Activated CD8-positive, alpha-beta memory T cell treated with anti-CD3 and anti-CD28 coated beads, Interleukin-2, amount 50 U/mL, for 1 hour (primary cell): ENCODE measurements around the gene KCNH4.
"Not testable (repeated sequence)": the region's sequence is repeated elsewhere in the genome, so short reads cannot be mapped to it uniquely, and the experiment has no call there.

ENCODE experiments used
- DNase-seq: peaks from one replicate; pipeline ENCODE4 v3.0.0-alpha.2; 2020; ENCODE audit errors: extremely low read depth

The KCNH4 gene

DNA sequence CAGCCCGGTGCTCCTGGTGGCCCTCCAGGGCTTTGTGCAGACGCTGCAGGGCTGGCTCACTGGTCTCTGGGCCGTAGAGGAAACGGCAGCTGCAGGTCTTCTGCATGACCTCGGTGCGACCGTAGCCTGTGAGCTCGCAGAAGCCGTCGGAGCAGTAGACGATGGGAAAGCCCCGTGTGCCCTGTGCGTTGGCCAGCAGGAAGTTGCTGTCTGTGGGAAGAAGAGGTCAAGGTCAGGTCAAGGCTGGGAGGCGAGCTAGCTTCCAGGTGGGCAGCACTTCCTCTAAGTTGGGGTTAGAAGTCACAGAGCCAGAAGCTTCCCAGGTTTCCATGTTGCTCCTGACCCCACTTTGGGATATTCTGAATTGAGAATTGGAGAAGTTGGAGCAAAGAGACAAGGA is 2.1 kb downstream of the KCNH4 start:
- DNase-seq, result no peak

DNA sequence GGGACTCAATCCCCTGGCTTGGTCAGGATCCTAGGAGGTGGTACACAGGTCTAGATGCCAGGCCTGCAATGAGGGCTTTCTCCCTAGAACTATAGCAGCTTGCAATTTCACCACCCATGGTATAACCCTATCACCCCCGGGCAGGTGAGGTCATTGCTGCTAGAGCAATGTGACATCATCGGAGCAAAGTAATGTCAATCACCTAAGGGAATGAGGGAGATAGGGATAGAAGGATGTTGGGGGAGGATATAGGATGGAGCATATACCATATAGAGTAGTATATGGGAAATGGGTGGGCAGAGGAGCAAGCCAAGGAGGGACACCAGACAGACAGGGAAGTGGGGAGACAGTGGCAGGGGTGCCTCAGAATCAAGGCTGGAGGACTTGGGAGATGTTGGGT is 3.3 kb downstream of the KCNH4 start:
- no peak for DNase-seq

DNA sequence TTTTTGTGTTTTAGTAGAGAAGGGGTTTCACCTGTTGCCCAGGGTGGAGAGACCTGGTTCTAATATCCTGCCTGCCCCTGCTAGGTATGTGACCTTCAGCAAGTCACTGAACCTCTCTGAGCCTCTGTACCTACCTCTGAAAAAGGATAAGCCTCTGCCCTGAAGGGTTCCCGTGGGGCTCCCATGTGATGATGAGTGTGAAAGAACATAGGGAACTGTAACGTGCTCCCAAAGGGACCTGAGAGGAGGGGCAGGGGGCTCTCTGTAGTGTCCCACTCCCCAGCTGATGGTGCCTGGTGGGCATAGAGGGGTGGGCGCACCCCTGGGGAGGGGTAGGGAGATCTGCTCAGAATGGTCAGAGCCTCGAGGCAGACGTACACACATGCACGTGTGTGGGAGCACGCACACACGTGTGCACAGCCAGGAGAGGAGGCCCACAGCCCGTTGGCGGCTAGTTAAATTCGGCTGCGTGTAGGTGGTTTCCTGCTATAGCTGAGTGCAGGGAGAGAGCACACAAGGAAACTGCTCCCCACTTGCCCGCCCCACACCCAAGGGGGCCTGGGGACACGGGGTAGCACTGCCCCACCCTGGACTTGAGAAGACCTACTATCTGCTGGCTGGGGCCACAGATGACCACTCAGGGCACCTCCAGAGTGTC is 6.7 kb downstream of the KCNH4 start:
- no peak for DNase-seq

DNA sequence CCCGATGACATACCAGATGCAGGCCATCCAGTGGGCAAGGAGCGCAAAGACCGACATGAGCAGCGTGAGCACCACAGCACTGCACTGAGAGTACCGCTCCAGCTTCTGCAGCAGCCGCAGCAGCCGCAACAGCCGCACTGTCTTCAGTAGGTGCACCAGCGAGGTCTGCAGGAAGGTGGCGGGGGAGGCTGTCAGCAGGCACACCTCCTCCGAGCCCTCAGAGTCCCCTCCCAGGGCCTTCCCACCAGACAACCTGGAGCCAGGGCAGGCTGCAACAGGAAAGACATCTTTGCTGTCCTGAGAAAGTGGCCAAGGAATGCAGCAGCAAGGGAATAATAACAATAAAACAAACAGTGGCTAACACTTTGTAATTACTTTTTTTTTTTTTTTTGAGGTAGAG is 9.1 kb downstream of the KCNH4 start:
- DNase-seq, result no peak

DNA sequence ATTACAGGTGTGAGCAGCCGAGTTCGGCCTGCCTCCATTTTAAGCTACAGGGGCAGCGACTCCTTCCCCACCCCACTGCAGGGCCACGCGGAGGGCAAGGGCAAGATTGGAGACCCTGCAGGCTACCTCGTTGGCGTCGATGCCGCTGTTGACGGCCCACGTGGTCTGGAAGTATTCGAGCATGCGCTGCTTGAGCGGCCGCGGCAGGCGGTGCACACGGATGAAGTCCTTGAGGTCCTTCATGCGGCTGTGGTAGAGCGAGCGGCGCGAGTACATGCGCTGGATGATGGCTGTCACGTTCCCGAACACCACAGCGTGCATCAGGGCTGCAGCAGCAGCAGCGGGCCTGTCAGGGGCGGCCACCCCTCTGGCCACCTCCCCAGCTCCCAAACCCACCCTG is 11.6 kb downstream of the KCNH4 start:
- DNase-seq, result no peak

DNA sequence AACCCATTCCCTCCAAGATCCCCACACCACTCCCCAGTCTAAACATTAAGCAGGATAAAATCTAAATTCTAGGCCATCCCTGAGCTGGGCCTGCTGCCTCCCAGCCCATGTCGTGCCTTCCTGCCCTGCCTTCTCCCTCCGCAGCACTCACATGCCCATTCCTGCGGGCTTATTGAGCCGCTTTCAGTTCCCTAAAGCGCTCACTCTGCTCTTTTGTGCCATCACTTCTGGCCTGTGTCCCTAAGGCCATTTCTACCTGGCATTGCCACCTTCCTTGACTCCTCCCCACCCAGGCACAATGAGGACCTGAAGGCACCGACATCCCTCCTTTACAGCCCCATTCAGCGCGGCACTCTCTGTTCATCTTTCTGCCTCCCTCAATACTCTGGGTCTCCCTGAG is 13.1 kb downstream of the KCNH4 start:
- DNase-seq, result no peak

DNA sequence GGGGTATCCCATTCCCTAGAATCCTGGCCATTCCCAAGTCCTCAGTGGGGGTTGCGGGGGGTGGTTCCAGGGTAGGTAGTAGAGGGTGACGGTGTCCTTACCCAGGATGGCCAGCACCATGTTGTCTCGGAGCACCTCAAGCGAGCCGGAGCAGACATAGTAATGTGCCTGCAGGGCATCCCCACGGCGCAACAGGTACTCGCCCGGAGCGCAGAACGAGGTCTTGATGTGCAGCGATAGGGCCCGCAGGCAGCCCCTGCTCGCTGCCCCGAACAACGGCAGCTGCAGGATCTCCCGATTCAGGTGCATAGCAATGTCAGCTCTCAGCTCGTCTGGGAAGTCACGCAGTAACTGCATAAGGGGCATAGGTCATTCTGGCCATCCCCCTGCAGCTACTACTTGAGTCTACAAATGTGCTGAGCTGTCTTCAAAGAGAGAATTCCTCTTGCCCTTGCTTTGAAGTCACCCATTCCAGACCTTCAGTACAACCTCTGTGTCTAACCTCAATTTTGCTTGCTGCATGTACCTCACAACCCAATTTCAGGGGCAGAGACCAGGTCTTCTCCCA is 14.7 kb downstream of the KCNH4 start:
- DNase-seq, result no peak

DNA sequence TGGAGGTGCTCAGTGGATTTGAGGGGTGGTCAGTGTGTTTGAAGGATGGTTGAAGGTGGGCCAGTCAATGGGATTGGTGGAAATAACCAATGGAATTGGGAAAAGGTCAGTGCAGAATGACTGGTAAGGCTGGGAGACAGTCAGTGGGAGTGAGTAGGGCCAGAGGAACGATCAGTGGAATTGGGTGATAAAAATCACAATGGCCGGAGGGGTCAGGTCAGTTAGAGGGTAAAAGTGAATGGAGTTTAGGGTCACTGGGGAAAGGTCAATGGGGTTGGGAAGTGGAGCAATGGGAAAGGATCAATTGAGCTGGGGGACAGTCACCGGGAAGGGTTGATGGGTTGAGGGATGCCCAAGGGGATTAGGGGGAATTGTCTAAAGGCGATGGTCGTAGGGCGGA is 15.2 kb downstream of the KCNH4 start:
- no peak for DNase-seq

DNA sequence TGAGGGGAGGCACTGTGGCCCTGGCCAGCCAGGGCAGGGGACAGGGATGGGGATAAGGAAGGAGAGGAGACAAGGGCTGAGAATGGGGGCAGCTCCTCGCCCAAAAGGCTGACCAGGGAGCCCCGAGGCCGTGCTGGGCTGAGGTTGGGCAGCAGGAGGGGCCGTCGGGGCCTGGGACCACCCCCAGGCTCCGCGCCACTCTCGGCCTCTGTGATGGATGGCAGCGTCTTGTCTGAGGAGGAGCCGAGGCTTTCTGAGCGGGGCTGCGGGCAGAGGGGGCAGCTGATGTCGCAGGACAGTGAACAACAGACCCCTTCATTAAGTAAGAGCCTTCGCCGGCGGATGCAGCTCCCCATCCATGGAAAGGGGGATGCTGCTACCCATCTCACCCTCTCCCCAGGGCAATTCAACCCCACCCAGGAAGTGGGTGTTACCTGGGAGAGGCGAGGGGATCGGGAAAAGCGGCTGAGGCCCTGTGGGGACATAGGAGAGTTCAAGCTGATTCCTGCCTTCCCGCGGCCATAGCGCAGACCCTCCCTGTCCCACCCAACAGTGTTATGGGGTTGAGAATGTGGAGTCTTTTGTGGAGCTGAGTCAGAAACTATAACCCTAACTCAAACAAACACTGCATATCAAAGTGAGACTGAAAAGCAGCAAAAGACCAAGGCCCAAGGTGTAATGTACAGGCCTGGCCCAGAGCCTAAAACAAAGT is 17.1 kb downstream of the KCNH4 start:
- no peak for DNase-seq

DNA sequence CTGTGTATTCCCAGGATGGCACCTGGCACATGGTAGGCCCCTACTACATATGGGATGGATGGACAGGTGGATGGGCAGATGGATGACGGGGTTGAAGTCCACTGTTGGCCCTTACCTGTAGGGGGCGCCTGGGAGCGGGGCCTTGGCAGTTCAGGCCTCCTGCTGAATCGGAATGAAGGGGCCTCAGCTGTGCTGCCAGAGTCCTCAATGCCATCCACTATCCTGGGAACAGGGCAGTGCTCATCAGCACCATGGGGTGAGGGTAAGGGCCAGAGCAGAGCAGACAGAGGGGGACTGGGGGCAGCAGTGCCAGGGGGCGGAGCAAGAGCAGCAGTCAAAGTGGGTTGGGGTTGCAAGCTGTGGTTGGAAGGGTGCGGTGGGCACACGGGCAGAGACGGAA is 17.8 kb downstream of the KCNH4 start:
- no peak for DNase-seq

DNA sequence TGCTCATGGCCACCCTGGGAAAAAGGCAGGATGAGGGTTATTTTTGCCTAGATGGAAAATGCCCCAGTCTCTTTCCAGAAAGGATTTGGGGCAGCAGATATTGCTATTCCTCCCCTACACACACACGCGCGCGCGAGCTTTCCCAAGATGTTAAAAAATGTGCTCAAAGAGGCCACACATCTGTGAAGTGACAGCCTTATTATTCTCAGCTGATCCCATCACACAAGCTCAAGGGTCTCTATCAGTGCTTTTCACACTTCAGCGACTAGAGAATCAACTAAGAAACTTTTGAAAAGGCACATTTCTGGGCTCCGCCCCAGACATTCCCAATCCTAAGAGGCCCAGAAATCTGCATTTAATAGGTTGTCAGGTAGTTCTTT is 20.4 kb downstream of the KCNH4 start:
- DNase-seq, result no peak

DNA sequence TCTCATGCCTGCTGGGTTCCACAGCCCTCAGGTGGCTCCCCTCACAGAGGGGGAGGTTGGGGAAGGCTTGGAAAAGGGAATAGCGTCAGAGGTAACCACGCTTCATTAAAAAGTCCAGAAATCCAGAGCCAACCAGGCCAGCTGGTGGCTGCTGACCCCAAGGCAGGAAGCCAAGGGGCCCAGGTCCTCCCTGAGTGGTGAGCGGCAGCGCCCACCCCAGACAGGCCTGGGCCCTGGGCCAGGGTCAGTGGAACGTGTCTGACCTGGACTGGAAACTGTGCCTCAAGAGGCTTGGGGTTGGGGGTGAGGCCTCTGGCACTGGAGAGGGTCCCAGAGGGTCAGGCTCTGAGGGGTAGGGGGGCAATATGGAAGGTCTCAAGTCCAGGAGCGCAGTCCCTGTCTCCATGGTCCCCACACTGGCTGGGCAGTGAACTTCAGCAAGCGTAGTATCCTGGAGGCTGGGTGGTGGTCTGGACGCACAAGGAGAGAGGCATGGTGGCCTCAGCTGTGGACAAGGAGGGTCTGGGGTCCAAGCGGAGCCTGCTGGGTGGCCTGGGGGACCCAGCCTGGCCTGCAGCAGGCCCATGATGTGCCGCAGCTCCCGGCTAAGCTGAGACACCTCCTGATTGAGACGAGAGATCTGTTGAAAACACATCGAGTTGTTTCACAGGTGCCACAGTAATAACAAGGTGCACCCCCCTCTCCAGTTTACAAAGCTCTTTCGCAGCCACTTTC is 21.0 kb downstream of the KCNH4 start:
- DNase-seq, result no peak

DNA sequence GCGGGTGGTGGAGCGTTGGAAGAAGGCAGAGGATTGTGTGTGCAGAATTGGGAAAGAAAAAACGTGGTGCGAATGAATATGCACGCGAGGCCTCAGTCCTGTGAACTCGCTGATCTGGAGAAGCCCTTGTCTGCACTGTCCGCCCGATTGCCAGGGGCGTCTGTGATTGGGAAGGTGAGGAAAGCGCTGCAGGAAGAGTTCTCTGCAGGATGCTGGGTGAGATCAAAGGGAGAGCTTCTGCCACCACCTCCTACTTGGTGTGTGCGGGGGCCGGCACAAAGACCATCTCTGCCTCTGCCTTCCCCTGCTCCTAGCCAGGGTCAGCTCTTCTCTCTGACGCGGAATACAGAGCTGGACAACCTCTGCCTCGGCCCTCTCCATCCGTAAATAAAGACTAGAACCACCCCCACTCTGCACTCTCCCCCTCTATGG is 25.3 kb downstream of the KCNH4 start:
- no peak for DNase-seq

DNA sequence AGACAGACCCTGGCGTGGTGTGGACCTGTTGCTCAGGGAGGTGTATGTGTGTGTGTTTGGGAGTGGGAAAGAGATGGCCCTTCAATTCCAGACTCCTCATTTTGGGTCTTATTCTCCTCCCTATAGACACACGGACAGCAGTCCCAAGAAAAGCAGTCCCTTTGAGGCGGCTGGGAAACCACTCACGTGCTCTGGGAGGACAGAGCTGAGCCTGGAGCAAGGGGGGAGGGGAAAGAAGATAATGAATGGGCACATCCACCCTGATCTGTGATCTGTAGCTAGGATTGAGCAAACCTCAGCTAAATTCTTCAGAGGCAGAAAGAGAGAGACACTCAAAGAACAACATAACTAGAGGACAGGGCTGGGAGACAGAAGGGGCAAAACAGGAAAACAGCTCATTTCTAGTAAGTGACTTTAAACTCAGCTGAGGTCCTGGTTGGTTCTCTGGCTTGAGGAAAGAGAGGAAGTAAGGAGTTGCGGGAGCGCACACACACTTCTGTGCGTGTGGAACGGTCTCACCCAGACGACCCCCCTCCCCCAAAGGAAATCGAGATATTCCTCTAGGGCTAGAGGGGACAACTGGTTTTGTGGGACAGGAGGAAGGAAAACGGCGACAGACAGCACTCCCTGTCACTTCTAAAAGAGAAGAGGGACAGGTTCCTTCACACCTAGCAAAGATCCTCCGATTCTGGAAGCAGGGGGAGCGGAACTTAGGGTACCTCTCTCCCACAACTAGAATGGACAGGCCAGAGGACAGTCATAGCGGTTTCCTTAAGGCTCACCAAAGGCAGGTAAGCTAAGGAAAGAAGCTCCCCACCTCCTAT is 26.8 kb downstream of the KCNH4 start:
- DNase-seq, result no peak

DNA sequence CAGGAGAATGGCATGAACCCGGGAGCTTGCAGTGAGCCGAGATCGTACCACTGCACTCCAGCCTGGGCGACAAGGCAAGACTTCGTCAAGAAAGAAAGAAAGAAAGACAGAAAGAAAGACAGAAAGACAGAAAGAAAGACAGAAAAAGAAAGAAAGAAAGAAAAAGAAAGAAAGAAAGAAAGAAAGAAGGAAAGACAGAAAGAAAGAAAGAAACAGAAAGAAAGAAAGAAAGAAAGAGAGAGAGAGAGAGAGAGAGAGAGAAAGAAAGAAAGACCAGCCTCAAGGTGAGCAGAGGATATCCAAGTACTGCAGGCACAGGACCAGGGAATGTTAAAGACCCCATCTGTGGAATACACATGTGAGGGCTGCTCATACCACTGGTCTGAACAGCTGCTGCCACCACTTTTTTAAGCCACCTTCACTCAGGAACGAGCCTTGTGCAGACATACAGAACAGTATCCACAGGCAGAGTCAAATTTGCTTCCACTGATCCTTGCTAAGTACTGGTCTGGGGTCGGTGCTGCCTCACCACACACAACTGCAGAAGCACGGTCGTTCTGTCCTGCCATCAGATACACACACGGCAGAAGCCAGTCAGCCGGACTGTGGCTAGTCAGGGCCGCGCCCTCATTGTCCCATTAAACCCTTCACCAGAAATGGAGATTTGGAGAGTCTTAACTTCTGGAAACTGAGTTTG is 33.9 kb downstream of the KCNH4 start:
- DNase-seq, result no peak

DNA sequence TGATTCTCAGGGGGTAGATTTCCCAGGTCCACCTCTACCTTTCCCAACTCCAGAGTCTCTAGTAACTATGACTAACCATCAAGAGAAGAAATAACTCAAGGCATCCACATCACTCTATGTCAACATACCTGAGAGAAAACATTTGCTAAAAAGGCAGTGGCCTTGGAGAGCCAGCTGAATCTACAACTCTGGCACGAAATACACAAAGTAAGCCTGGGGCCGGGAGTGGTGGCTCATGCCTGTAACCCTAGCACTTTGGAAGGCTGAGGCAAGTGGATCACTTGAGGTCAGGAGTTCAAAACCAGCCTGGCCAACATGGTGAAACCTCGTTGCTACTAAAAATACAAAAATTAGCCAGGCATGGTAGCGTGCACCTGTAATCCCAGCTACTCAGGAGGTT is 37.8 kb downstream of the KCNH4 start:
- DNase-seq, result not testable (repeated sequence)

DNA sequence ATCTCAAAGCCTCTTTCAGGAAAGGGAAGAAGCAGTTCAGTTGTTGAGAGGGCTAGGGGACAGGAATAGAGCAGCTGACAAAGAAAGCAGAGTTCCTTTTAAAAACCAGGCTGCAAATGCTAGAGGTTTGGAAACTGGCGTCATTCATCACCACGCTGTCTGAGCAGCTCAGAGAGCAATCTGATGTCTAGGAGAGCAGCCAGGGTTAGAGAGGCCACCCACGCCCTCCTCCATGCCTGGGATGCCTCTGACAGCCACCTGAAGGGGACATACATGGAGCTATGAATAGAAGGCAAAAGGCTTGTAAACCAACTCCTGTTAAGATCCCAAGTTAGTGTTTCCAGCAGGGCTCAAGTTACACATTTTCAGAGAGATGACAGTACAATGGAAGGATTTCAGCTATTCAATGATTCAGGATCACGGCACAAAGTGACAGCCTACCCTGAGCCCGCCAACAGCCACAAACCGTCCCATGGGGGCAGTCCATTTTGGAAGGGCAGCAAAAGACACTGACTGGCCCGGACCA is 38.5 kb downstream of the KCNH4 start:
- DNase-seq, result no peak

DNA sequence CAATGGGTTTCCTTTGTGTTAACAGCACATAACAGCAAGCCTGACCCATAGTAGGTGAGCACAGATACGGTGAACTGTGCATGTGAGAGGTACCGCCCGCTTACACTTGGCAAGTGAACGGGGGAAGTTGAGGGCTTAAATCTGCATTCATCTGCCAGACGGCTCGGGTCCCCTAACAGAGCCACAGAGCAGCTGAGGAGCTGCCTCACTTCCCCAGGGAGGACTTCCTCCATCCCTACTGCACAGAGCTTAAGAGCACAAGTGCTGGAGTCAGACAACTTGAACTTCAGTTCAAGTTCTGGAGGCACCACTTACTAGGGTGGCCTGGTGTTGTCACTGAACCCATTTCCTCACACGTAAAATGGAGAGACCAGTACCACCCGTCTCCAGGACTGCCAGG is 39.6 kb downstream of the KCNH4 start:
- DNase-seq, result no peak

DNA sequence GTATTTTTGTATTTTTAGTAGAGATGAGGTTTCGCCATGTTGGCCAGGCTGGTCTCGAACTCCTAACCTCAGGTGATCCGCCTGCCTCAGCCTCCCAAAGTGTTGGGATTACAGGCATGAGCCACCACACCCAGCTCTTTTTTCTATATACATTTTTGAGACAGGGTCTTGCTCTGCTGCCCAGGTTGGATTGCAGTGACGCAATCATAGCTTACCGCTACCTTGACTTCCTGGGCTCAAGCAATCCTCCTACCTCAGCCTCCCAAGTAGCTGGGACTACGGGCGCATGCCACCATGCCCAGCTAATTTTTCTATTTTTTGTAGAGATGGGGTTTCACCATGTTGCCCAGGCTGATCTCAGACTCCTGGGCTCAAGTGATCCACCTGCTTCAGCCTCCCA is 40.3 kb downstream of the KCNH4 start:
- DNase-seq, result not testable (repeated sequence)

DNA sequence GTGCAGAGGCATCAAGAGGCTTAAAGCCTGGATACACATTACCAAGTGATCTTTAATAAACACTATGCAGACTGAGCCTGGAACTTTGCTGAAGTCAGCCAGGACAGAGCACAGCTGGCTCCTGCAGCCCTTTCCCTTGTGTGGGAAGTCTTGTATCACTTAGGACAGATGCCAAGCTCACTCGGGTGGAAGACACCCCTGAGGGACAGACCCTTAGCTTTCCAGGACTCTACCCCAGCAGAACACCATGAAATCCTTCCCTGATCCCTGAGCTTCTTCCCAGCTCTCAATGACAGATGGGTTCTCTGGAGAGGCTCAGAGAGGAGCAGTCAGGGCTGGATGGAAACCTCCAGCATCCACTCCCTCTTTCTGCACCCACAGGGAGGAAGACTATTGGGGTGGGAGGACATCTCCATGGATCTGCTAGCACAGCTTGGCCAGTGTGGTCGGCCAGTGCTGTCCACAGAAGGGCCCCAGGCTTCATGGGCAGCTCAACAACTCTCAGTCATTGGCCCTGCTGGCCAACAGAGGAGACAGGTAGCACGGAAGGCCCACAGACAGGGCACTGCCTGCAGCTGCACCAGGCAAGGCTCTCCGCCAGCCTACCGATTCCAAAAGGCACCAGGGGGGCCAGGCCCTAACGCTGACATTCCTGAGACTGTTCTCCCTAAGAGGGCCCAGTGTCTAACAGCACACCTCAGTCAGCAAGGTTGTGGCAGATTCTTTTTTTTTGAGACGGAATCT is 42.0 kb downstream of the KCNH4 start:
- DNase-seq, result no peak
